NCI-H1105 (cell line): ENCODE measurements around the gene VCAM1.
"Not testable (repeated sequence)": the region's sequence is repeated elsewhere in the genome, so short reads cannot be mapped to it uniquely, and the experiment has no call there.

Source experiments
- DNase-seq: peaks from one replicate; lab custom pipeline; 2025; lab: John Stamatoyannopoulos, UW

VCAM1 gene

DNA sequence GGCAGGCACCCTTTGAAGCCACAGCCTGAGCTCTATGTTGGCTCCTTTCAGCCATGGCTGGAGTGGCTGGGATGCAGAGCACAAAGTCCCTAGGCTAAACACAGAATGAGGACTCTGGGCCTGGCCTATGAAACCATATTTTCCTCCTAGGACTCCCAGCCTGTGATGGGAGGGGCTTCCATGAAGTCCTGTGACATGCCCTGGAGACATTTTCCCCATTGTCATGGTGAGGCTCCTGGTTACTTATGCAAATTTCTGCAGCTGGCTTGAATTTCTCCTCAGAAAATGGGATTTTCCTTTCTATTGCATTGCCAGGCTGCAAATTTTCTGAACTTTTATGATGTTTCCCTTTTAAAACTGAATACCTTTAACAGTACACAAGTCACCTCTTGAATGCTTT is 61.3 kb downstream of the VCAM1 start:
- no peak for DNase-seq

DNA sequence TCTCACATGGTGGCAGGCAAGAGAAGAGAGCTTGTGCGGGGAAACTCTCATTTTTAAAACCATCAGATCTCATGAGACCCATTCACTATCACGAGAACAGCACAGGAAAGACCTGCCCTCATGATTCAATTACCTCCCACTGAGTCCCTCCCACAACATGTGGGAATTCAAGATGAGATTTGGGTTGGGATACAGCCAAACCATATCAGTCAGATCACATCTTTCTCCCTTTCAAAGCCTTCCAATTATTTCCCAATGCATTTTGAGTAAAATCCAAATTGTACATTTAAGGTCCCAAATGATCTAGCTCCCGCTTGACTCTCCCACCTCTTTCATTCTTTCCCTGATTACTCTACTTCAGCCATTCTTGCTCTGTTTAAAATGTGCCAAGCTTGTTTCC is 62.2 kb downstream of the VCAM1 start:
- not testable (repeated sequence) for DNase-seq

DNA sequence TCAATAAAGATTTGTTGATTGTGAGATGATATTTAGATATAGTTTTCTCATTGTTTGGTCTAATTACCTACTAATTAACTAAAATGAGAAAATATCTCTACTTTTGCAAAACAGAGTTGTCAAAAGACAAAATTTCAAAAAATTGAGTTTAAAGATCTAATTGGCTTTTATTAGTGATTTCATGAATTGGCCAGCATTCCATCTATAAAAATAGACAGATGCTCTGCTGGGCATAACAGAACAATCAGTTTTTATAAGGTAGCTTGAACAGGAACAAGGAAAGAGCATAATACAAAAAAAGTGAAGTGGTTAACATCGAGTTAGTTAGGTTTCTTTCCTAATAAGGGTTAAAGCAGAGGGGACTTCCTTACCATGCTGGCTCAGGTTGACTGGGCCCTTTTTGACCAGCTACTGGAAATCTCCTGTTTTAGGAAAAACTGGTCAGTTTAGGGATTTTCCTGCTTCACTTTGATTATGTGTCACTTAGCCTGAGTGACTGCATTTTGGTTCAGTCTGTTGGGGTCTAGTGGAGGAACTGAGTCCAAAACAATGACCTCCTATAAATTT is 63.0 kb downstream of the VCAM1 start:
- no peak for DNase-seq

DNA sequence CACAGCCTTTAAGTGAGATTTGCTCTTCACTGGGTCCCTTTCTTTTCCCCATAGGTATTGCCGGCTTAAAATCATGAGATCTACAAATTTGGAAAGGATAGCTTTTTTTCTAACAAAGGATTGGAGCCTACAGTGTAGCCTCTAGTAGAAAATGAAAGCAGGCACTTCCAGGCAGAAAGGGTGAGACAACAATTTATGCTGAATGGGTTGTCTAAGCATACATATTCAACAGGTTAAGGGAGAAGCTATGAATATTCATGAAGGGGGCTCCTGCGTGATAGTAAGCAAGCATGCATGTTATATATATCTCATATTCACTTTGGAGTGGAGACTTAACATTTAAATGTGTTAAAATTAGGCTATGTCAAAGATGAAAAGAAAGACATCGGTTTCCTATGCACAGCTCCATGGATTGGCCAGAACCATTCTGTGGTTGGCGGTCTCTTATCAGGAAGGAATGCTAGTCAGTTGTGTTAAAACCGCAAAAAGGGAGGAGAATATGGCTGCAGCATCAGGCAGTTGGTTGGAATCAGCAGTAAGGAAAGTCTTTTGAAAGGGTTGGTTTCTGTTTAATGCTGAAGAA is 66.0 kb downstream of the VCAM1 start:
- DNase-seq, result no peak

DNA sequence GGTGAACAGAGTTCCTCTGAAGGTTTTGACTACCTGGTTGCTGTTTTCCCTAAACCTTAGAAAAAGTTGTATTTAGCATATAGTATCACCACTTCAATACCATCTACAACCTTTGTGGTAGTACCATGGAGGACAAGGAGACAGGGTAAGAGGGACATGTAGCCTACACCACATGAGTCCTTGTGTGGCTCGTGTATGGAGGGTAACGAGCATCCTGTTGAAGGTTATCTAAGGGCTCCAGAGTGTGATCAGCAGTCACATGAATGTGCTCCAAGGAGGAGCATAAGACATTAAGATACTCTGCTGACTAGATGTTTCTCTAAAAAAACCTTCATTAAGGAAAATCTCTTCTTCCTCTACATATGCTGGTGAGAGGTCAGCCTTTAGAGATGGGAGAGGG is 67.3 kb downstream of the VCAM1 start:
- DNase-seq, result no peak
